ENCODE results near the gene MEAK7.

Gene MEAK7

DNA sequence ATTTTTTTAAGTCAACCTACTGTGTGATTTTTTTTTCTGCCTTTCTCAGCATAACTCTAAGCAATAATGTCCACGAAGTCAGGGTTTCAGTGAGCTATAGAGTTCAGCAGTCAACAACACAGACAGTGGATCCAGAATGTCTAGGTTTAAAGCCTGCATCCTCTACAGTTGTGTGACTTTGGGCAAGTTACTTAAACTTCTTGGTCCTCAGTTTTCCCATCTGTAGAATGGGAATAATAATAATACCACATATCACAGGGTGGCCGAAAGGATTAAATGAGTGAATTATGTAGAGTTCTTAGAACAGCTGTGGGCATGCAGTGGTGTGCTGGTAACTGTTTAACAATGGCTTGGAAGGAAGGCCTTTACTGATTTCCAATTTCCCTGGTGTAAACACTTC is 38.8 kb upstream of the MEAK7 start:
- H3K4me1 ChIP-seq (ENCODE audit: control insufficient read depth, insufficient read depth, low read length): no peaks in the 10 kb centered on the region
- H3K36me3 ChIP-seq (ENCODE audit: control insufficient read depth, insufficient read depth, low read length): no peaks in the 10 kb centered on the region
- H3K4me3 ChIP-seq (ENCODE audit: low read length): no peak overlapping the region
- H3K27me3 ChIP-seq (ENCODE audit: control insufficient read depth, insufficient read depth, low read length): no peaks in the 10 kb centered on the region
- no peaks in the 10 kb centered on the region for H3K9me3 ChIP-seq (ENCODE audit: control insufficient read depth, low read length)
- no peak overlapping the region for H3K9ac ChIP-seq (ENCODE audit: low read length)

DNA sequence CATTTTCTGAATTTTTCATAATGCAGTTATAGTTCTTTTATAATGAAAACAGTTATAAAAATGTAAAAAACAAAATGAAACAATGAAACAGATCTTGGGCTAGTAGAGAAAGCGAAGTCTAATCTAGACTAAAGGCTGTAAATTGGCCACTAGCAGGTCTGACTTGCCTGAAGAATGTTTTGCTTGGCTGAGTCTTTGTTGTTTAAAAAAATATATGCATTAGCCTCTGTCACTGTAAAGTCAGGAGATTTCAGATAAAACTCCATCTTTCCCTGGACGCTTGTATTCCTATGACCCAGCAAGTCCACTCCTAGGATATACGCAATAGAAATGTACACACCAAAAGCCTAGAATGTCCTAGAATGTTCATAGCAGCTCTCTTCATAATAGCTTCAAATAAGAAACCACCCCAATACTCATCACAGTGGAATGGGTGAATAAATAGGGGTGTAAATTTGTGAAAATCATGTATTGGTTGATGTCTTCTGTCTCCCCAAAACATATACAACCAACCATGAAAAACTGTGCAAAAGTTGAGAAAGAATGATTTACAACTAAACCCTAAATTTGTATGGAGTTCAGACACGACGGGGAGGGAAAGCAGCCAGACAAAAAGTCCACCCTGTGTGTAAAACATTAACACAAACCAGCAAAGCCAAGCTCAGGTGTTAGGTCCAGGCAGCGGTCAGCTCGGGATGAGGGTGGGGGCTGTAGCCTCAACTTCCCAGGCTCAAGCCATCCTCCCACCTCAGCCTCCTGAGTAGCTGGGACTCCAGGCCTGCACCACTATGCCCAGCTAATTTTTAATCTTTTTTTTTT is 37.7 kb upstream of the MEAK7 start:
- H3K4me1 ChIP-seq (ENCODE audit: control insufficient read depth, insufficient read depth, low read length): no peaks in the 10 kb centered on the region
- no peaks in the 10 kb centered on the region for H3K9me3 ChIP-seq (ENCODE audit: control insufficient read depth, low read length)
- no peak overlapping the region for H3K9ac ChIP-seq (ENCODE audit: low read length)
- H3K4me3 ChIP-seq (ENCODE audit: low read length): no peak overlapping the region
- H3K36me3 ChIP-seq (ENCODE audit: control insufficient read depth, insufficient read depth, low read length): no peaks in the 10 kb centered on the region
- no peaks in the 10 kb centered on the region for H3K27me3 ChIP-seq (ENCODE audit: control insufficient read depth, insufficient read depth, low read length)

DNA sequence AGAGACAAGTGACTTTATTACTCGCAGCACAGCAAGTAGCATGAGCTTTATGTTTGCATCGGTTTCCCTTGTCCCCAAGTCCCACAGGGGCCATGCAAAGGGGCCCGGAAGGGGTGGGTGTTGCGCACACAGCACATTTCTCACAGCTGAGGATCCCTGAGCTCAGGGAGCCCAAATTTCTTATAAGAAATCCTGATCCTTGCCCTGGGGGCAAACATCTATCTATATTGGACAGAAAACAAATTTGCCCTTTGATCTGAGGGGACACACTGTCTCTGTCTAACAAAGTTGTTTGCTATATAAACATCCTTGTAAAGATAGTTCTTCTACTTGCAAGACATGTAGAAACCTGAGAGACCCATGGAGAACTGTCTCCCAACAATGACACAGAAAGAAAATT is 35.7 kb upstream of the MEAK7 start:
- H3K4me3 ChIP-seq (ENCODE audit: low read length): no peak overlapping the region
- H3K4me1 ChIP-seq (ENCODE audit: control insufficient read depth, insufficient read depth, low read length): no peaks in the 10 kb centered on the region
- no peaks in the 10 kb centered on the region for H3K9me3 ChIP-seq (ENCODE audit: control insufficient read depth, low read length)
- no peaks in the 10 kb centered on the region for H3K36me3 ChIP-seq (ENCODE audit: control insufficient read depth, insufficient read depth, low read length)
- H3K27me3 ChIP-seq (ENCODE audit: control insufficient read depth, insufficient read depth, low read length): no peaks in the 10 kb centered on the region
- no peak overlapping the region for H3K9ac ChIP-seq (ENCODE audit: low read length)

DNA sequence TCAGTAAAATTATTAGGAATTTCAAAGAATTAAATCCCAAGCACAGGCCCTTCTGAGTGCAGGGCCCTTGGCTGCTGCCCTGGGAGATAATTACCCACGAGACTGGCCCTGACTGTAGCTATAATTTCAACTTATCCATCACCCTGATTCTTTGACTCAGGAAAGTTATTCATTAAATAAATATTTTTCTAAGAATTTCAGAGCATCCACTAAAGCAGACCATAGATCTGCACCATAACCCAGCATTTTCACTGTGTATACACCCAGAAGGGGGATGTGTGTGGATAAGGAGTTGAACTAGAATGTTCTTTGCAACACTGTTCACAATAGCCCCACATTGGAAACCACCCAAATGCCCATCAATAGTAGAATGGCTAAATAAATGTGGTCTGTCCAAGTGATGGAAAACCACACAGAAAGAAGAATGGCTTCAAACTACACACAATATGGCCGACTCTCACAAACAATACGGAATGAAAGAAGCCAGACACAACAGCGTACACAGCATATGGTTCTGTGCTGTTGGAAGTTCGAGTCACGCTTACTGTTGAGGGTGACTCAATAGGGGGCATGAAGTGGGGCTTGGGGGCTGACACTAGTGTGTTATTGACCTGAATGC is 33.9 kb upstream of the MEAK7 start:
- Histone ChIP-seq H3K27me3 (ENCODE audit: control insufficient read depth, insufficient read depth, low read length) (no peaks in the 10 kb centered on the region), H3K4me1 (ENCODE audit: control insufficient read depth, insufficient read depth, low read length) (no peaks in the 10 kb centered on the region), H3K9ac (ENCODE audit: low read length) (no peak overlapping the region), H3K36me3 (ENCODE audit: control insufficient read depth, insufficient read depth, low read length) (no peaks in the 10 kb centered on the region), H3K9me3 (ENCODE audit: control insufficient read depth, low read length) (no peaks in the 10 kb centered on the region), H3K4me3 (ENCODE audit: low read length) (no peak overlapping the region)

DNA sequence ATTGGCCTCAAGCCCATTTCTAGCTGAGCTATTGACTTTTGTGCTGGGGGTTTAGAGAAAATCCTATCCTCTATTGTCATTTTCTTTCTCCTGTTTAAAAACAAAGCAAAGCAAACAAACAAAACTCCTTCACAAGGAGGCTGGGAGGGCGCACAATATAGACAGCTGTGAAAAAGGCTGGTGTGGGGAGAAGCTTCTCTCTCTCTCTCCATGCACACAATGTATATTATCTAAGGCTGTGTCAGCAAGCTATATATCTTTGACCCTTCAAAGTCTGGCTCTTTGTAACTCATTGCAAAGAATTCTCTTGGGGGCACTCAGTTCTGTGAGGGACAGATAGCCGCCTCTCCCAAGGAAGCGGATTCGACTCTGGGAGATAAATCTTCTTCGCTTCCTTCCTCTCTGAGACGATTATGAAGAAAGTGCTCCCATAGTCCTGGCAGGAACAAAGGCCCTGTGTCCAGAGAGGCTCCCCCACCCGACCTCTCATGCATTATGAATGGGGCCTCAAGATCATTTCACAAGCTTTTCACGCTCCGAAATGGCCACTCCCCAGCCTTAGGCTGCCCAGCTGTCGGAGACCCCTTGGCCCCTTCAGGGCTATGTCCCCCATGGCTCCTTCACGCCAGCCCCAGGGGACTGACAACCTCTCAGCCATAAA is 33.2 kb upstream of the MEAK7 start:
- H3K9ac ChIP-seq (ENCODE audit: low read length): no peak overlapping the region
- H3K36me3 ChIP-seq (ENCODE audit: control insufficient read depth, insufficient read depth, low read length): no peaks in the 10 kb centered on the region
- H3K4me3 ChIP-seq (ENCODE audit: low read length): no peak overlapping the region
- H3K27me3 ChIP-seq (ENCODE audit: control insufficient read depth, insufficient read depth, low read length): no peaks in the 10 kb centered on the region
- H3K9me3 ChIP-seq (ENCODE audit: control insufficient read depth, low read length): no peaks in the 10 kb centered on the region
- H3K4me1 ChIP-seq (ENCODE audit: control insufficient read depth, insufficient read depth, low read length): peaks cover 3% of the 10 kb centered on the region

DNA sequence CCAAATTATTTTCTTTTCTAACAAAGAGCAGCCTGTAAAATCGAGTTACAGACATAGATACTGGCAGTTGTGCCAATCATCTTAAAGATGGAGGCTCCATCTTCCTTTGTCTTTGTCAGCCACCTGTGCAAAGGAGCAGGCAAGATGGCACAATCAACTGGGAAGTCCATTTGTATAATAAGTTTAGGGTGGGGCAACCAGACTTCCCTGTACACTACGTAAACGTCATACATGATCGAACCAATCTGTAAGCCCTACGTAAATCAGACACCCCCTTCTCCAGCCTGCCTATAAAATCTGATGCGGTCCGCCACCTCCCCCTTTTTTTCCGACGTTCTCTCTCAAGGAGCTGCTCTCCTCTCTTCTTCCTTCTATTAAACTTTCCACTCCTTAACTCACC is 31.4 kb upstream of the MEAK7 start:
- Histone ChIP-seq H3K9ac (ENCODE audit: low read length) (no peak overlapping the region), H3K4me3 (ENCODE audit: low read length) (no peak overlapping the region), H3K4me1 (ENCODE audit: control insufficient read depth, insufficient read depth, low read length) (peaks cover 15% of the 10 kb centered on the region), H3K27me3 (ENCODE audit: control insufficient read depth, insufficient read depth, low read length) (no peaks in the 10 kb centered on the region), H3K36me3 (ENCODE audit: control insufficient read depth, insufficient read depth, low read length) (no peaks in the 10 kb centered on the region), H3K9me3 (ENCODE audit: control insufficient read depth, low read length) (no peaks in the 10 kb centered on the region)

DNA sequence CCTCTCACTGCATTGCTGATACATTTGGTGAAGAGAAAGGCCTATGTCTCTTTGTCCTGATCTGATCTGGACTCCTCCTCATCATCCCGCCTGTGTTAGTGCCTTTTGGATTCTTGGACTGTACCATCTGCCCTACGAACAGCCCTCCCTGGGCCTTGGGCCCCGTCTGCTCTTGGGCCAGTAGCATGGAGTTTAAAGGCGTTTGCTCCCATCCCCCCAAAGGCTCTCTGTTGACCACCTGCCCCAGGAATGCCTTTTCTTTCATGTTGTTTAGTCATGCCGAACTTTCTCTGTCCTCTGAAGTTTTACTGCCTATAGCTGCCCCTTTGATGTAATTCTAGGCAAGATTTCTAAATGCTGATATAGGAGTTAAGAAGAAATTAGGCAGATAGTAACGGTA is 30.9 kb upstream of the MEAK7 start:
- Histone ChIP-seq H3K27me3 (ENCODE audit: control insufficient read depth, insufficient read depth, low read length) (no peaks in the 10 kb centered on the region), H3K9me3 (ENCODE audit: control insufficient read depth, low read length) (no peaks in the 10 kb centered on the region), H3K9ac (ENCODE audit: low read length) (no peak overlapping the region), H3K4me3 (ENCODE audit: low read length) (no peak overlapping the region), H3K36me3 (ENCODE audit: control insufficient read depth, insufficient read depth, low read length) (no peaks in the 10 kb centered on the region), H3K4me1 (ENCODE audit: control insufficient read depth, insufficient read depth, low read length) (peaks cover 15% of the 10 kb centered on the region)

DNA sequence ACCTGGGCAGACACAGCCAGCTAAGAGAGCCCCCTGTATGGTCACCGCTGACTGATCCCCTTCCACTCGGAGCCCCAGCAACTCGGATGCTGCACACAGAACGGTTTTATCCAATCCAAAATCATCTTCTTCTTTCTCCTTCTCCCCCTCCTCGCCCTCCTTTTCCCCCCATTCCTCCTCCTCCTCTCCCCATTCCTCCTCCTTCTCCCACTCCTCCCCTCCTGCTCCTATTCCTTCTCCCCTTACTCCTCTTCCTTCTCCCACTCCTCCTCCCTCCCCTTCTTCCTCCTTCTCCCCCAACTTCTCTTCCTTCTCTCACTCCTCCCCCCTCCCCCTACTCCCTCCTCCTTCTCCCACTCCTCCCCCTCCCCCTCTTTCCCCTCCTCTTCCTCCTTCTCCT is 30.4 kb upstream of the MEAK7 start:
- Histone ChIP-seq H3K4me1 (ENCODE audit: control insufficient read depth, insufficient read depth, low read length) (peaks cover 15% of the 10 kb centered on the region), H3K9me3 (ENCODE audit: control insufficient read depth, low read length) (no peaks in the 10 kb centered on the region), H3K36me3 (ENCODE audit: control insufficient read depth, insufficient read depth, low read length) (no peaks in the 10 kb centered on the region), H3K27me3 (ENCODE audit: control insufficient read depth, insufficient read depth, low read length) (no peaks in the 10 kb centered on the region), H3K9ac (ENCODE audit: low read length) (no peak overlapping the region), H3K4me3 (ENCODE audit: low read length) (no peak overlapping the region)

DNA sequence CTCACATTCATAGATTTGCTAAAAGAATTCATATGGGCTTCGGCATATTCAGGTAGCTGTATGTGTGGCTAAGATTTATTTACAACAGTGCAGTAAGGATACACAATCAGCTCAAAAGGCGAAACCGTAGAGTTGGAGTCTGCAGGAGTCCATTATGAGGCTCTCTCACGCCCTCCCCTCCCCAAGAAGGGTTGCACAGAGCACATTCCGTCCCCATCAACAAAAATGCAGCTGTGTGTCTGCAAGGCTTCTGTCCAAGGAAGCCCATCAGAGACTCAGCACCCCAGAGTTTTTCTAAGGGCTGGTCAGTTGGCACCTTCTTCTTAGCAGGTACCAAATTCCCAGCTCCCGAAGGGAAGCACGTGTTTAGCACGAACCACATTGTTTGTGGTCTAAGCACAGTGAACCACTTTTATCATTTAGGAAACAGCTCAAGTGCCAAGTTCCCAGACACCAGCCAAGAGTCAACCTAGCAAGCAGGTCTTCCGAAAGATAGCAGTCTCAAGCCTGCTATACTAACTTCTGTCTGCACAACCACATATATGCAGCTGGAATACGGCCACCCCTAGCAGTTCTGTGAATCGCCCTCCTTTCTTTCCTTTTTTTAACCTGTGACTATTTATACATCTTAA is 28.5 kb upstream of the MEAK7 start:
- no peaks in the 10 kb centered on the region for H3K27me3 ChIP-seq (ENCODE audit: control insufficient read depth, insufficient read depth, low read length)
- H3K4me3 ChIP-seq (ENCODE audit: low read length): no peak overlapping the region
- H3K4me1 ChIP-seq (ENCODE audit: control insufficient read depth, insufficient read depth, low read length): peaks cover 15% of the 10 kb centered on the region
- no peaks in the 10 kb centered on the region for H3K9me3 ChIP-seq (ENCODE audit: control insufficient read depth, low read length)
- H3K9ac ChIP-seq (ENCODE audit: low read length): no peak overlapping the region
- no peaks in the 10 kb centered on the region for H3K36me3 ChIP-seq (ENCODE audit: control insufficient read depth, insufficient read depth, low read length)

DNA sequence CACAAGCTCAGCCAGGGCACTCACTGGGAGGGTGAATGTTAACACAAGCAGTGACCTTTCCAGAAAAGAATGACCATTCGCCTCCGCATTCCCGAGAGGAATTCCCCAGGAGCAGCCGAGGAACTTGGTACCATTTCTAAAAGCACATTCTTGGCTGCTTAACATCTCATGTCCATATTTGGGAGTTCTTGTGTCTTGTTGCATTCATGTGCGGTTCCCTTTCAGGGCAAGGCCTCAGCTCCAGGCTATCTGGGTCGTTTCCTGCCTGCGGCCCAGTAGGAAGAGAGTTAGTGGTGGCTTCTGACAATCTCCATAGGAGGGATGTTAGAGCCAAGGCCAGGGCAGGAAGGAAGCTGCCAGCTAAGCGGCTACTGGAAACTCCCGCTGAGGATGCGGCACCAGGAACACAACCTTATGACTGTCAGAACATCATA is 27.8 kb upstream of the MEAK7 start:
- Histone ChIP-seq H3K9ac (ENCODE audit: low read length) (no peak overlapping the region), H3K36me3 (ENCODE audit: control insufficient read depth, insufficient read depth, low read length) (no peaks in the 10 kb centered on the region), H3K9me3 (ENCODE audit: control insufficient read depth, low read length) (no peaks in the 10 kb centered on the region), H3K4me3 (ENCODE audit: low read length) (no peak overlapping the region), H3K4me1 (ENCODE audit: control insufficient read depth, insufficient read depth, low read length) (peaks cover 15% of the 10 kb centered on the region), H3K27me3 (ENCODE audit: control insufficient read depth, insufficient read depth, low read length) (no peaks in the 10 kb centered on the region)

DNA sequence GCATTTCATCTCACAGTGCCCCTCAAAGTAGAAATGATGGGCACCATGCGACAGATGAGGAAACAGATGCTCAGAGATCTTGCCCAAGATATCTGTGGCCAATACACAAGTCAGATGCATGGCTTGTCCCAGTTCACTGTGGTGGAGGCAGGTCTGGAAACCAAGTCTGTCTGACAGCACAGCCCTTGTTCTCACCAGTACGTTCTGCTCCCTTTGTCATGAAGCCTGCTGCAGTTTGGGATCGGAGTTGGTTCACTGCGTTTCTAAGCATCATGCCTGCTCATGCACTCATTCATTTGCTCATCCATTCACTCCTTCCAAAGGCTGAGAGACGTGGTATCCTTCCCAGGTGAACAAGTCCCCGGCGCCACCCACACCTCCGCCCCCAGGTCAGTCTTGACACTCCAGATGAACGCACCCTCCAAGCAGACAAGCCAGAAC is 27.2 kb upstream of the MEAK7 start:
- Histone ChIP-seq H3K27me3 (ENCODE audit: control insufficient read depth, insufficient read depth, low read length) (no peaks in the 10 kb centered on the region), H3K36me3 (ENCODE audit: control insufficient read depth, insufficient read depth, low read length) (no peaks in the 10 kb centered on the region), H3K9me3 (ENCODE audit: control insufficient read depth, low read length) (no peaks in the 10 kb centered on the region), H3K4me1 (ENCODE audit: control insufficient read depth, insufficient read depth, low read length) (peaks cover 21% of the 10 kb centered on the region), H3K9ac (ENCODE audit: low read length) (peak overlapping the region; percentile 7), H3K4me3 (ENCODE audit: low read length) (no peak overlapping the region)

DNA sequence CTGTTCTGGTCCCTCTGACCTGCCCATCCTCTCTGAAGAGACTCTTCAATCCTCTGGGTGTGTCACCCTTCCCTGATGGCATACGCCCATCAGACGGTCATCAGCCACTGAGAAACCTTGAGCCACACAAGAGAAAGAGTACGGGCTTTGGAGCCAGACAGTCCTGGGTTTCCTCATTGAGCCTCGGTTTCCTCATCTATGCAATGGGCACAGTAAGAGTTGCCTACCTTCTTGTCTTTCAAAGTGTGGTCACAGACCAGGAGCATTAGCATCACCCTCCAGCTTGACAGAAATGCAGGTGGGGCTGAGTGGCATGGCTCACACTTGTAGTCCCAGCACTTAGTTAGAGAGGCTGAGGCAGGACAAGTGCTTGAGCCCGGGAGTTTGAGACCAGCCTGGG is 26.1 kb upstream of the MEAK7 start:
- no peaks in the 10 kb centered on the region for H3K36me3 ChIP-seq (ENCODE audit: control insufficient read depth, insufficient read depth, low read length)
- H3K9me3 ChIP-seq (ENCODE audit: control insufficient read depth, low read length): no peaks in the 10 kb centered on the region
- H3K4me3 ChIP-seq (ENCODE audit: low read length): no peak overlapping the region
- no peaks in the 10 kb centered on the region for H3K27me3 ChIP-seq (ENCODE audit: control insufficient read depth, insufficient read depth, low read length)
- H3K4me1 ChIP-seq (ENCODE audit: control insufficient read depth, insufficient read depth, low read length): peaks cover 23% of the 10 kb centered on the region
- H3K9ac ChIP-seq (ENCODE audit: low read length): no peak overlapping the region

All from mucosa of stomach (tissue), 1 donor.